Osteocyte (in vitro differentiated cells): ENCODE data around the gene DEDD. TPM values are rescaled to one million over a fixed set of nuclear protein-coding genes. Genes with fewer than 3 reads are reported as not detected.

Source experiments
- DNase-seq: peaks from one replicate; pipeline ENCODE4 v3.0.0; 2021; ENCODE audit warnings: mixed read lengths; ENCODE audit not compliant: unreplicated experiment; ENCODE audit errors: extremely low spot score
- H3K27ac Mint-ChIP-seq: one replicate; pipeline ENCODE4 v1.8.0; 2021; ENCODE audit warnings: mild to moderate bottlenecking, mixed read lengths; ENCODE audit not compliant: unreplicated experiment
- H3K27me3 Mint-ChIP-seq: one replicate; pipeline ENCODE4 v1.8.0; 2021; ENCODE audit warnings: mixed read lengths; ENCODE audit not compliant: unreplicated experiment
- H3K36me3 Mint-ChIP-seq: one replicate; pipeline ENCODE4 v1.8.0; 2021; ENCODE audit warnings: mixed read lengths; ENCODE audit not compliant: unreplicated experiment
- H3K4me1 Mint-ChIP-seq: one replicate; pipeline ENCODE4 v1.8.0; 2021; ENCODE audit warnings: mixed read lengths; ENCODE audit not compliant: unreplicated experiment
- H3K4me3 Mint-ChIP-seq: one replicate; pipeline ENCODE4 v1.8.0; 2021; ENCODE audit warnings: mild to moderate bottlenecking, moderate library complexity, mixed read lengths; ENCODE audit not compliant: unreplicated experiment
- H3K9me3 Mint-ChIP-seq: one replicate; pipeline ENCODE4 v1.8.0; 2021; ENCODE audit warnings: mixed read lengths; ENCODE audit not compliant: unreplicated experiment
- CTCF ChIP-seq: fragments of 200-600 bp; sonication (generic); IDR thresholded peaks from 2 replicates; pipeline ENCODE4 v1.5.0; 2021; ENCODE audit warnings: antibody characterized with exemption, mild to moderate bottlenecking, moderate library complexity
- total RNA-seq: library from RNA; stranded (reverse); gene quantifications from 2 replicates; pipeline ENCODE4 v1.2.1, GENCODE V29; 2021

Gene DEDD
- total RNA-seq, 1 donor from 2014 or later, result 40.8 TPM

GRCh38 chr1:161173711-161174110, 41.2 kb upstream of the DEDD start:
- H3K36me3 Mint-ChIP-seq, result peaks cover 37% of the 10 kb centered on the region
- H3K4me3 Mint-ChIP-seq, result no peak overlapping the region
- H3K27ac Mint-ChIP-seq, result peak overlapping the region; percentile 66
- H3K27me3 Mint-ChIP-seq, result no peaks in the 10 kb centered on the region
- H3K9me3 Mint-ChIP-seq, result no peaks in the 10 kb centered on the region
- H3K4me1 Mint-ChIP-seq, result peaks cover 40% of the 10 kb centered on the region
- no peak for DNase-seq
- no peak for TF ChIP-seq CTCF

- no peaks in the 10 kb centered on the region for H3K27me3 Mint-ChIP-seq
- peaks cover 44% of the 10 kb centered on the region for H3K4me1 Mint-ChIP-seq
- no peaks in the 10 kb centered on the region for H3K9me3 Mint-ChIP-seq
- no peak for TF ChIP-seq CTCF
- peaks cover 37% of the 10 kb centered on the region for H3K36me3 Mint-ChIP-seq
- no peak overlapping the region for H3K4me3 Mint-ChIP-seq
- peak overlapping the region; percentile 66 for H3K27ac Mint-ChIP-seq
- no peak for DNase-seq
Measured at GRCh38 chr1:161172776-161173376, 40.4 kb upstream of the DEDD start.

DNA sequence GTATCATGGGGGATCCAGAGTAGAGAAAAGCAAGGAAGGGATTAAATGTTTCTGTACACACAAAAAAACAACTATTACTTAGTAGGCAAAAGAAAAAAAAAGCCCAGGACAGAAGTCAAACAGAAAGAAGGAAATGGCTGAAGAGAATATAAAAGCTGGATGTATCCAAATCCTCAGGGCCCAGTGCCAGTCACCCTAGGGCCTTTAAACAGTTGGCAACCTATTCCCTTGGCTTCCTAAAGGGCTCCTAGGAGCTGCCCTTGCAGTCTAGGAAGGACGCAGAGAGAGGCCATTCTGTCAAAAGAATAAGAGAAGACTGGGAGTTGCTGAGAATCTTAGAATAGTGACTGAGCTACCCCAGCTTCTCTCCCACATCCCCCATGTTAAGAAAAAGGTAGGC, 39.9 kb upstream of the DEDD start:
- Mint-ChIP-seq H3K27ac (peak overlapping the region; percentile 66), H3K4me3 (no peak overlapping the region)
- no peak for TF ChIP-seq CTCF

GRCh38 chr1:161171696-161172095, 39.2 kb upstream of the DEDD start:
- H3K36me3 Mint-ChIP-seq, result peaks cover 37% of the 10 kb centered on the region
- H3K27me3 Mint-ChIP-seq, result no peaks in the 10 kb centered on the region
- H3K27ac Mint-ChIP-seq, result peak overlapping the region; percentile 18
- H3K4me1 Mint-ChIP-seq, result peaks cover 45% of the 10 kb centered on the region
- no peak for DNase-seq
- H3K4me3 Mint-ChIP-seq, result no peak overlapping the region
- H3K9me3 Mint-ChIP-seq, result no peaks in the 10 kb centered on the region
- no peak for TF ChIP-seq CTCF

More for the DNA sequence above, 39.9 kb upstream of the DEDD start:
- no peak for DNase-seq
- Mint-ChIP-seq H3K27me3 (no peaks in the 10 kb centered on the region), H3K36me3 (peaks cover 37% of the 10 kb centered on the region), H3K4me1 (peaks cover 44% of the 10 kb centered on the region), H3K9me3 (no peaks in the 10 kb centered on the region)

- Mint-ChIP-seq H3K9me3 (no peaks in the 10 kb centered on the region), H3K36me3 (peaks cover 37% of the 10 kb centered on the region), H3K4me3 (no peak overlapping the region), H3K4me1 (peaks cover 40% of the 10 kb centered on the region), H3K27ac (peak overlapping the region; percentile 18), H3K27me3 (no peaks in the 10 kb centered on the region)
- no peak for DNase-seq
- TF ChIP-seq CTCF, result peak; percentile 23
Measured at GRCh38 chr1:161171191-161171590, 38.7 kb upstream of the DEDD start.
